Neural cell (in vitro differentiated cells): Measurements from ENCODE around the gene METTL1. TPM values are rescaled to one million over a fixed set of nuclear protein-coding genes. Genes with fewer than 3 reads are reported as not detected.

Experiments
- H2AFZ ChIP-seq: fragments of 200-600, 300-800 bp; sonication (generic), shearing (Covaris generic); 2 replicates; pipeline ENCODE4 v1.6.0; 2014; ENCODE audit warnings: low read depth, mild to moderate bottlenecking, antibody characterized with exemption, low read length, moderate library complexity
- H3F3A ChIP-seq: fragments of 200-600 bp; shearing (Covaris generic); 2 replicates; pipeline ENCODE4 v1.6.1; 2016; ENCODE audit warnings: mild to moderate bottlenecking, moderate library complexity, mixed read lengths, antibody characterized with exemption, low read length; ENCODE audit not compliant: insufficient read depth, poor library complexity, severe bottlenecking
- H3K27ac ChIP-seq: fragments of 200-600, 300-800 bp; sonication (generic), shearing (Covaris generic); 2 replicates; pipeline ENCODE4 v1.5.1; 2014; ENCODE audit warnings: mild to moderate bottlenecking, low read length, moderate library complexity
- H3K27me3 ChIP-seq: fragments of 300-800, 200-600 bp; sonication (generic), shearing (Covaris generic); 2 replicates; pipeline ENCODE4 v1.6.0; 2014; ENCODE audit warnings: mild to moderate bottlenecking, low read depth, low read length, moderate library complexity; ENCODE audit not compliant: insufficient read depth
- H3K36me3 ChIP-seq: fragments of 300-800, 200-600 bp; sonication (generic), shearing (Covaris generic); 2 replicates; pipeline ENCODE4 v1.5.1; 2014; ENCODE audit warnings: mild to moderate bottlenecking, antibody characterized with exemption, low read length, moderate library complexity; ENCODE audit not compliant: insufficient read depth
- H3K4me2 ChIP-seq: fragments of 300-800, 200-600 bp; sonication (generic), shearing (Covaris generic); 2 replicates; pipeline ENCODE4 v1.6.0; 2014; ENCODE audit warnings: mild to moderate bottlenecking, low read length
- H3K4me3 ChIP-seq: fragments of 300-800, 200-600 bp; sonication (generic), shearing (Covaris generic); 2 replicates; pipeline ENCODE4 v1.5.1; 2014; ENCODE audit warnings: mild to moderate bottlenecking, low read length, moderate library complexity
- H3K79me2 ChIP-seq: fragments of 200-600 bp; shearing (Covaris generic); replicated peaks from 2 replicates; pipeline ENCODE4 v1.6.0; 2014; ENCODE audit warnings: mild to moderate bottlenecking, low read length, moderate library complexity; ENCODE audit not compliant: insufficient read depth
- H3K9ac ChIP-seq: fragments of 300-800, 200-600 bp; sonication (generic), shearing (Covaris generic); 2 replicates; pipeline ENCODE4 v1.6.1; 2016; ENCODE audit warnings: mild to moderate bottlenecking, low read length, mixed read lengths
- H3K9me2 ChIP-seq: fragments of 200-600 bp; shearing (Covaris generic); 2 replicates; pipeline ENCODE4 v1.6.1; 2016; ENCODE audit warnings: mild to moderate bottlenecking, low read length, mixed read lengths; ENCODE audit not compliant: insufficient read depth
- H3K9me3 ChIP-seq: fragments of 200-600, 300-800 bp; sonication (generic), shearing (Covaris generic); 2 replicates; pipeline ENCODE4 v1.6.1; 2016; ENCODE audit warnings: mild to moderate bottlenecking, mixed run types, low read length, moderate library complexity, mixed read lengths
- H4K20me1 ChIP-seq: fragments of 200-600 bp; shearing (Covaris generic); 2 replicates; pipeline ENCODE4 v1.6.1; 2016; ENCODE audit warnings: mild to moderate bottlenecking, mixed run types; ENCODE audit not compliant: insufficient read depth
- CTCF ChIP-seq: fragments of 450-650 bp; IDR thresholded peaks from 2 replicates; pipeline ENCODE4 v1.5.1; 2014; ENCODE audit warnings: antibody characterized with exemption, mild to moderate bottlenecking, moderate library complexity; ENCODE audit not compliant: poor library complexity, severe bottlenecking
- EP300 ChIP-seq: fragments of 450-650 bp; conservative IDR thresholded peaks from 2 replicates; pipeline ENCODE4 v1.6.1; 2014; ENCODE audit warnings: antibody characterized with exemption, mild to moderate bottlenecking, moderate library complexity; ENCODE audit not compliant: poor library complexity, severe bottlenecking
- EZH2 ChIP-seq: fragments of 200-600, 300-800 bp; shearing (Covaris generic), sonication (generic); IDR thresholded peaks from 2 replicates; pipeline ENCODE4 v1.6.1; 2014; ENCODE audit warnings: antibody characterized with exemption, low read length, borderline replicate concordance, mild to moderate bottlenecking; ENCODE audit not compliant: insufficient read depth, poor library complexity, severe bottlenecking
- MXI1 ChIP-seq: fragments of 450-650 bp; conservative IDR thresholded peaks from 2 replicates; pipeline ENCODE4 v1.6.1; 2014; ENCODE audit warnings: antibody characterized with exemption, mild to moderate bottlenecking; ENCODE audit not compliant: poor library complexity, severe bottlenecking
- POLR2AphosphoS5 ChIP-seq: IDR thresholded peaks from 2 replicates; pipeline ENCODE4 v1.6.1; 2012
- RAD21 ChIP-seq: fragments of 450-650 bp; conservative IDR thresholded peaks from 2 replicates; pipeline ENCODE4 v1.6.1; 2014; ENCODE audit warnings: antibody characterized with exemption, mild to moderate bottlenecking, moderate library complexity
- REST ChIP-seq: IDR thresholded peaks from 2 replicates; pipeline ENCODE4 v1.6.1; 2012; ENCODE audit warnings: borderline replicate concordance
- SMC3 ChIP-seq: fragments of 450-650 bp; conservative IDR thresholded peaks from 2 replicates; pipeline ENCODE4 v1.6.1; 2014; ENCODE audit warnings: antibody characterized with exemption, mild to moderate bottlenecking, moderate library complexity; ENCODE audit not compliant: poor library complexity
- TAF1 ChIP-seq: IDR thresholded peaks from 2 replicates; pipeline ENCODE4 v1.6.1; 2012; ENCODE audit warnings: low read depth
- polyA plus RNA-seq: library from polyadenylated mRNA; depleted of rRNA; stranded (reverse); fragments of >200 nt; gene quantifications from 2 replicates; pipeline ENCODE4 v1.2.3, GENCODE V29; 2014

Gene METTL1
- polyA plus RNA-seq, 1 donor from 2014 or later, result 1.9 TPM

GRCh38 chr12:57756406-57757341, 15.2 kb downstream of the METTL1 start:
- H3K4me2 ChIP-seq, result peak overlapping the region; percentile 30
- TF ChIP-seq POLR2AphosphoS5 (no peak), MXI1 (no peak), CTCF (peak; percentile 58), RAD21 (no peak), SMC3 (no peak), EP300 (no peak)
- no peak overlapping the region for H3K27ac ChIP-seq
- H2AFZ ChIP-seq, result no peak overlapping the region
- H3K79me2 ChIP-seq, result peaks cover 5% of the 10 kb centered on the region
- H4K20me1 ChIP-seq, result no peaks in the 10 kb centered on the region
- H3K36me3 ChIP-seq, result no peaks in the 10 kb centered on the region
- H3F3A ChIP-seq, result no peaks in the 10 kb centered on the region
- H3K4me3 ChIP-seq, result peak overlapping the region; percentile 89
- no peaks in the 10 kb centered on the region for H3K9me3 ChIP-seq
- no peaks in the 10 kb centered on the region for H3K9me2 ChIP-seq
- peak overlapping the region; percentile 80 for H3K9ac ChIP-seq
- no peaks in the 10 kb centered on the region for H3K27me3 ChIP-seq

- TF ChIP-seq TAF1 (no peak), RAD21 (no peak), EZH2 (no peak), MXI1 (no peak), REST (no peak), POLR2AphosphoS5 (no peak), SMC3 (no peak), EP300 (no peak), CTCF (no peak)
- peaks cover 14% of the 10 kb centered on the region for H3K79me2 ChIP-seq
- H3K27me3 ChIP-seq, result no peaks in the 10 kb centered on the region
- H3K27ac ChIP-seq, result peak overlapping the region; percentile 39
- peak overlapping the region; percentile 30 for H3K4me2 ChIP-seq
- no peaks in the 10 kb centered on the region for H3F3A ChIP-seq
- H4K20me1 ChIP-seq, result no peaks in the 10 kb centered on the region
- no peaks in the 10 kb centered on the region for H3K9me3 ChIP-seq
- H3K4me3 ChIP-seq, result peak overlapping the region; percentile 89
- H3K9me2 ChIP-seq, result no peaks in the 10 kb centered on the region
- H3K9ac ChIP-seq, result peak overlapping the region; percentile 80
- no peak overlapping the region for H2AFZ ChIP-seq
- H3K36me3 ChIP-seq, result no peaks in the 10 kb centered on the region
Observed at GRCh38 chr12:57755454-57756372, 16.2 kb downstream of the METTL1 start.
